ENCODE measurements around the gene VWA5B1. TPM values are rescaled to one million over a fixed set of nuclear protein-coding genes. Genes with fewer than 3 reads are reported as not detected.

VWA5B1 gene
- total and polyA plus RNA-seq, 2 of the 8 experiments (the other 6 are each of a cell fraction or from before 2014, with no cell fraction given) = 0.54 to 2.3 TPM

DNA sequence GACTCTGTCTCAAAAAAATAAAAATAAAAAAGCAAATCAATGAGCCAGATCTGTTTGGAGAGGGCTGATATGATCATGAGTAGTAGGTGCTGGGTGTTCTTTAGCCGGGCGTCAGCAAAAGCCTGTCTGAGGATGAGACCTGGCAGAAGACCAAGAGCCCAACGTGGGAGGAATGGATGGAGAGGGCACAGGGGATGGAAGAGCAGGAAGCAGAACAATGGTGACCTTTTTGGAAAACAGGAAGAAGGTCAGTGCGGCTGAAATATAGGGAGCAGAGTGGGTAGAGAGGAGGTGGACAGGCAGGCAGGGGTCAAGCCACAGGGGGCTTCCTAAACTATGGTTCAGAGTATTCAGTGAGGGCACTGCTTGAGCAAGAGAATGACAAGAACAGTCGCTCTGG is 30.9 kb downstream of the VWA5B1 start:
- Histone ChIP-seq H3K9ac (replicated peaks in 1 of 4; ENCODE audit: extremely low read depth in 1 of 4, low read depth in 3 of 4, low read length in 3 of 4) (no peak overlapping the region), H3K14ac (ENCODE audit: insufficient read length) (no peak overlapping the region), H2BK5ac (ENCODE audit: low read depth, low read length) (no peak overlapping the region), H3K18ac (ENCODE audit: extremely low read depth, low read length) (no peak overlapping the region), H2BK20ac (ENCODE audit: low read length) (no peak overlapping the region), H3K4me1 (replicated peaks in 1 of 4; ENCODE audit: control insufficient read depth in 3 of 4, insufficient read depth in 4 of 4, low read length in 3 of 4) (no peaks in the 10 kb centered on the region), H2BK120ac (replicated peaks; ENCODE audit: low read depth, low read length) (no peak overlapping the region), H3K56ac (replicated peaks; ENCODE audit: insufficient read length, low read depth, low read length) (no peak overlapping the region), H4K20me1 (replicated peaks in 1 of 2; ENCODE audit: control insufficient read depth in 1 of 2, insufficient read depth in 2 of 2, low read length in 2 of 2) (no peaks in the 10 kb centered on the region), H3K4me3 (ENCODE audit: extremely low read depth in 1 of 4, insufficient read depth in 2 of 4, low read depth in 3 of 4, low read length in 4 of 4) (no peak overlapping the region), H2BK12ac (ENCODE audit: low read depth, low read length) (0 out of 2 replicates have a peak overlapping the region, but pooled peaks have one; percentile 60), H2AFZ (ENCODE audit: low read length) (no peak overlapping the region), H3K27ac (ENCODE audit: low read depth, low read length) (no peak overlapping the region), H4K5ac (ENCODE audit: insufficient read length, low read depth, low read length) (no peak overlapping the region), H4K91ac (replicated peaks; ENCODE audit: insufficient read length, low read length) (no peak overlapping the region), H3K27me3 (replicated peaks in 1 of 4; ENCODE audit: control insufficient read depth in 3 of 4, extremely low read depth in 1 of 4, insufficient read depth in 3 of 4, low read length in 3 of 4) (no peaks in the 10 kb centered on the region), H3K36me3 (ENCODE audit: control insufficient read depth in 2 of 4, insufficient read depth in 4 of 4, low read length in 3 of 4) (no peaks in the 10 kb centered on the region), H2BK15ac (ENCODE audit: low read length) (no peak overlapping the region; the same call in 1 of the 2 replicates), H3K23ac (ENCODE audit: insufficient read length) (no peak overlapping the region), H3K79me1 (ENCODE audit: low read depth, low read length) (no peaks in the 10 kb centered on the region), H4K8ac (ENCODE audit: extremely low read depth, insufficient read depth, low read length) (no peak overlapping the region), H3K9me3 (ENCODE audit: insufficient read depth in 2 of 2, low read depth in 1 of 2, low read length in 1 of 2) (no peaks in the 10 kb centered on the region), H2AK5ac (ENCODE audit: low read depth, low read length) (no peak overlapping the region), H3K4ac (replicated peaks; ENCODE audit: insufficient read length, low read depth, low read length) (no peak overlapping the region), H3K23me2 (ENCODE audit: low read depth, low read length) (no peaks in the 10 kb centered on the region; the same call in 1 of the 2 replicates), H3K4me2 (ENCODE audit: insufficient read depth in 1 of 2, low read depth in 2 of 2, low read length in 2 of 2) (no peak overlapping the region), H3K79me2 (ENCODE audit: control insufficient read depth in 1 of 2, insufficient read depth in 2 of 2, low read length in 2 of 2) (no peaks in the 10 kb centered on the region)
- ChIA-PET POLR2A (ENCODE audit: partially characterized antibody) (no interaction called here), CTCF (ENCODE audit: partially characterized antibody) (interaction anchor here (1.4 to 2.0 kb wide), 4 partner anchors 9 to 87 kb away, joined by 3 to 14 read pairs (median 6); no protein-coding TSS in a partner anchor)
- DNase-seq (ENCODE audit: low read depth in 1 of 2, low spot score in 2 of 2) = no peak
- WGBS, 2 experiments (ENCODE audit: extremely low coverage in 1 of 2, insufficient coverage in 1 of 2, insufficient read length in 1 of 2, insufficient replicate concordance in 2 of 2, low coverage in 1 of 2, low lambda C conversion rate in 2 of 2, missing lambda C conversion rate in 1 of 2) = 80% methylated on average over 5 of the region's 5 CpGs; no CpG with 5 or more reads in 1 of the 2 experiments
- FAIRE-seq = no peak
- TF ChIP-seq FOSL1 (IDR thresholded peaks at IDR 0.05; ENCODE audit: insufficient read depth, low read depth, low read length) = no peak
- TF ChIP-seq TAF7 (optimal IDR thresholded peaks at IDR 0.05; ENCODE audit: borderline replicate concordance, low read depth, low read length) = no peak
- no peak for TF ChIP-seq ASH2L (IDR thresholded peaks at IDR 0.05; ENCODE audit: low read length)
- TF ChIP-seq NANOG (IDR thresholded peaks at IDR 0.05; ENCODE audit: insufficient read depth, low read depth, low read length, poor library complexity, severe bottlenecking) = no peak
- TF ChIP-seq, protein P1, sequence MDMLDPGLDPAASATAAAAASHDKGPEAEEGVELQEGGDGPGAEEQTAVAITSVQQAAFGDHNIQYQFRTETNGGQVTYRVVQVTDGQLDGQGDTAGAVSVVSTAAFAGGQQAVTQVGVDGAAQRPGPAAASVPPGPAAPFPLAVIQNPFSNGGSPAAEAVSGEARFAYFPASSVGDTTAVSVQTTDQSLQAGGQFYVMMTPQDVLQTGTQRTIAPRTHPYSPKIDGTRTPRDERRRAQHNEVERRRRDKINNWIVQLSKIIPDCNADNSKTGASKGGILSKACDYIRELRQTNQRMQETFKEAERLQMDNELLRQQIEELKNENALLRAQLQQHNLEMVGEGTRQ (IDR thresholded peaks at IDR 0.05; ENCODE audit: low read length) = no peak
- no peak for TF ChIP-seq SUZ12 (IDR thresholded peaks at IDR 0.05; ENCODE audit: low read length)
- TF ChIP-seq SIRT6 (IDR thresholded peaks at IDR 0.05; ENCODE audit: low read length) = no peak
- TF ChIP-seq, protein P2, sequence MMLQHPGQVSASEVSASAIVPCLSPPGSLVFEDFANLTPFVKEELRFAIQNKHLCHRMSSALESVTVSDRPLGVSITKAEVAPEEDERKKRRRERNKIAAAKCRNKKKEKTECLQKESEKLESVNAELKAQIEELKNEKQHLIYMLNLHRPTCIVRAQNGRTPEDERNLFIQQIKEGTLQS (IDR thresholded peaks at IDR 0.05; ENCODE audit: insufficient read depth, low read depth, low read length) = no peak
- no peak for TF ChIP-seq CEBPB (IDR thresholded peaks at IDR 0.05; ENCODE audit: low read depth, low read length)
- no peak for TF ChIP-seq EZH2 (IDR thresholded peaks at IDR 0.05; ENCODE audit: low read depth, low read length, severe bottlenecking)
- TF ChIP-seq HDAC2 (IDR thresholded peaks at IDR 0.05; ENCODE audit: borderline replicate concordance in 1 of 2, low read depth in 2 of 2, low read length in 2 of 2) = no peak
- TF ChIP-seq KDM5A (IDR thresholded peaks at IDR 0.05; ENCODE audit: low read length) = no peak

Data from H1 (cell line).